VCaP (cell line): ENCODE measurements around the gene SIKE1.
"Not testable (repeated sequence)": the region's sequence is repeated elsewhere in the genome, so short reads cannot be mapped to it uniquely, and the experiment has no call there.

Source experiments
- H3K27ac ChIP-seq: fragments of 450-650 bp; 2 replicates; pipeline ENCODE4 v1.5.1; 2017
- CTCF ChIP-seq: fragments of 450-650 bp; conservative IDR thresholded peaks from 2 replicates; pipeline ENCODE4 v1.5.1; 2017; ENCODE audit warnings: mild to moderate bottlenecking, moderate library complexity

The SIKE1 gene

GRCh38 chr1:114780344-114781226, at the start of gene SIKE1:
Gene SIKE1 (minus strand): TSS chr1:114780685. CDS start chr1:114780607, 78 bp downstream.
- TF ChIP-seq CTCF, result no peak
- H3K27ac ChIP-seq, result peak within 1 kb of the TSS; percentile 85

- not testable (repeated sequence) for H3K27ac ChIP-seq
Measured at GRCh38 chr1:114830075-114830474, 49.6 kb upstream of the SIKE1 start.

GRCh38 chr1:114828251-114828650, 47.8 kb upstream of the SIKE1 start:
- no peak overlapping the region for H3K27ac ChIP-seq
- no peak for TF ChIP-seq CTCF

GRCh38 chr1:114821978-114822377, 41.5 kb upstream of the SIKE1 start:
- H3K27ac ChIP-seq, result no peak overlapping the region
- no peak for TF ChIP-seq CTCF

GRCh38 chr1:114820392-114820791, 39.9 kb upstream of the SIKE1 start:
- no peak overlapping the region for H3K27ac ChIP-seq
- TF ChIP-seq CTCF, result no peak

GRCh38 chr1:114819869-114820268, 39.4 kb upstream of the SIKE1 start:
- H3K27ac ChIP-seq, result no peak overlapping the region
- TF ChIP-seq CTCF, result no peak

- not testable (repeated sequence) for H3K27ac ChIP-seq
Measured at GRCh38 chr1:114804449-114804848, 24.0 kb upstream of the SIKE1 start.

- H3K27ac ChIP-seq, result no peak overlapping the region
- TF ChIP-seq CTCF, result no peak
Measured at GRCh38 chr1:114803001-114803400, 22.5 kb upstream of the SIKE1 start.

- no peak for TF ChIP-seq CTCF
Measured at GRCh38 chr1:114794038-114794437, 13.6 kb upstream of the SIKE1 start.

GRCh38 chr1:114790581-114790980, 10.1 kb upstream of the SIKE1 start:
- H3K27ac ChIP-seq, result not testable (repeated sequence)

More at GRCh38 chr1:114794038-114794437, 13.6 kb upstream of the SIKE1 start:
- H3K27ac ChIP-seq, result no peak overlapping the region

GRCh38 chr1:114786440-114786839, 6.0 kb upstream of the SIKE1 start:
- not testable (repeated sequence) for H3K27ac ChIP-seq
